ENCODE data around the gene CTAGE15. TPM values are rescaled to one million over a fixed set of nuclear protein-coding genes. Genes with fewer than 3 reads are reported as not detected.
"Not testable (repeated sequence)": the region's sequence is repeated elsewhere in the genome, so short reads cannot be mapped to it uniquely, and the experiment has no call there.

The CTAGE15 gene
- under 1 TPM in 1 of 4 donors, not detected in 3; 0.34 TPM for total RNA-seq

- not testable (repeated sequence) for H3K27ac ChIP-seq (replicated peaks in 1 of 4)
- WGBS = 100% methylated on average over 3 of the region's 20 CpGs
Observed at GRCh38 chr7:143571501-143571900, at the start of gene CTAGE15. Gene CTAGE15, plus strand, starts transcription at chr7:143571801. Its CDS starts 17 bp downstream, at chr7:143571818.

GRCh38 chr7:143522309-143522916 lies 49.2 kb upstream of the CTAGE15 start:
- DNase-seq (ENCODE audit: extremely low spot score); intact Hi-C loops (cut with DNase I); H3K36me3 ChIP-seq; H3K27me3 ChIP-seq; H3K4me3 ChIP-seq; H3K9me3 ChIP-seq; H3K27ac ChIP-seq (replicated peaks in 1 of 4): not testable (repeated sequence)
- WGBS = no CpG with 5 or more reads among the region's 9 CpGs
- peaks cover 6 to 21% (median 12%) of the 10 kb centered on the region in 4 donors for H3K4me1 ChIP-seq

More at GRCh38 chr7:143571501-143571900, at the start of gene CTAGE15:
- H3K4me3 ChIP-seq; H3K36me3 ChIP-seq; intact Hi-C loops (cut with DNase I); H3K27me3 ChIP-seq; H3K4me1 ChIP-seq; DNase-seq (ENCODE audit: extremely low spot score); H3K9me3 ChIP-seq: not testable (repeated sequence)

GRCh38 chr7:143531169-143531926 lies 40.3 kb upstream of the CTAGE15 start:
- H3K4me1 ChIP-seq; H3K27ac ChIP-seq (replicated peaks in 1 of 4); H3K36me3 ChIP-seq; H3K4me3 ChIP-seq; intact Hi-C loops (cut with DNase I); H3K27me3 ChIP-seq; DNase-seq (ENCODE audit: extremely low spot score); H3K9me3 ChIP-seq: not testable (repeated sequence)
- WGBS = 90% methylated on average over 2 of the region's 6 CpGs

GRCh38 chr7:143531932-143532331 lies 39.7 kb upstream of the CTAGE15 start:
- WGBS = no CpG with 5 or more reads among the region's 1 CpG
- H3K4me1 ChIP-seq; H3K36me3 ChIP-seq; H3K4me3 ChIP-seq; H3K27me3 ChIP-seq; intact Hi-C loops (cut with DNase I); DNase-seq (ENCODE audit: extremely low spot score); H3K9me3 ChIP-seq; H3K27ac ChIP-seq (replicated peaks in 1 of 4): not testable (repeated sequence)

GRCh38 chr7:143533213-143533839 lies 38.3 kb upstream of the CTAGE15 start:
- no CpG with 5 or more reads among the region's 6 CpGs for whole genome bisulfite sequencing
- intact Hi-C loops (cut with DNase I); H3K9me3 ChIP-seq; H3K27me3 ChIP-seq; H3K27ac ChIP-seq (replicated peaks in 1 of 4); H3K4me1 ChIP-seq; DNase-seq (ENCODE audit: extremely low spot score); H3K4me3 ChIP-seq; H3K36me3 ChIP-seq: not testable (repeated sequence)

- H3K27ac ChIP-seq (replicated peaks in 1 of 4); DNase-seq (ENCODE audit: extremely low spot score); intact Hi-C loops (cut with DNase I); H3K27me3 ChIP-seq; H3K4me3 ChIP-seq; H3K36me3 ChIP-seq; H3K9me3 ChIP-seq; H3K4me1 ChIP-seq: not testable (repeated sequence)
- no CpG with 5 or more reads among the region's 1 CpG for WGBS
Observed at GRCh38 chr7:143536443-143536842, 35.2 kb upstream of the CTAGE15 start.

GRCh38 chr7:143543288-143544038 lies 28.1 kb upstream of the CTAGE15 start:
- no CpG with 5 or more reads among the region's 7 CpGs for WGBS
- H3K9me3 ChIP-seq; H3K36me3 ChIP-seq; H3K4me1 ChIP-seq; DNase-seq (ENCODE audit: extremely low spot score); H3K4me3 ChIP-seq; H3K27me3 ChIP-seq; intact Hi-C loops (cut with DNase I); H3K27ac ChIP-seq (replicated peaks in 1 of 4): not testable (repeated sequence)

- intact Hi-C loops (cut with DNase I); H3K4me3 ChIP-seq; H3K36me3 ChIP-seq; H3K27ac ChIP-seq (replicated peaks in 1 of 4); H3K9me3 ChIP-seq; DNase-seq (ENCODE audit: extremely low spot score); H3K4me1 ChIP-seq; H3K27me3 ChIP-seq: not testable (repeated sequence)
- WGBS = no CpG with 5 or more reads among the region's 1 CpG
Observed at GRCh38 chr7:143555968-143556367, 15.6 kb upstream of the CTAGE15 start.
